Lower leg skin (tissue), 3 donors: ENCODE data around the gene OSR1.

Experiments
- CTCF ChIP-seq, 3 donors: fragments of 450-650 bp; IDR thresholded peaks; one replicate each; pipeline ENCODE4 v1.5.1; 2016; ENCODE audit warnings: antibody characterized with exemption in 3 of 3, mild to moderate bottlenecking in 3 of 3, moderate library complexity in 2 of 3
- POLR2A ChIP-seq, 2 donors: fragments of 450-650 bp; IDR thresholded peaks; one replicate each; pipeline ENCODE4 v1.6.1; 2016 to 2017; ENCODE audit warnings: antibody characterized with exemption in 2 of 2, mild to moderate bottlenecking in 1 of 2, moderate library complexity in 1 of 2

DNA sequence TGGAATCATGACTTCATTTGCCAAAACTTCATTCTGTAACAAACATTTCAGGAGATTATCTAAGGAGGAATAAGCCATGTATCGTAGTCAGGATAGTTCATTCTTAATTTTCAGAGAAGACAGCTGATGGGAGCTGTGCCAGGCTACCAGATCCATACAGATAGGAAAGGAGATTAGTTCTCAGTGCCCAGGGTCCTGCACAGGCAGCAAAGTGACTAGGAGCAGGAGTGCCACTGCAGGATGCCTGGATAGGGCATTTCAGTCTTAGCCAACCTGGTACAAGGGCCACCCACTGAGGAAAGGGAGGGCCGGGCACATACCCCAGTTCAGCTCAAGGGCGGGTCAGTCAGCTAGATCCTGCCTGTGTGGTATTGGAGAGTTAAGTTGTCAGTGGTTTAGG is 6.7 kb upstream of the OSR1 start:
- TF ChIP-seq CTCF (IDR thresholded peaks at IDR 0.05) = no peak
- TF ChIP-seq POLR2A (IDR thresholded peaks at IDR 0.05) = no peak
